HepG2 (cell line): ENCODE measurements around the gene ZNF148. TPM values are rescaled to one million over a fixed set of nuclear protein-coding genes. Genes with fewer than 3 reads are reported as not detected.

Source experiments
- ATF7-NPFF ChIP-seq: sonication (generic); formaldehyde crosslinking; IDR thresholded peaks from 2 replicates; pipeline ENCODE4 v1.8.1; 2023; ENCODE audit warnings: mild to moderate bottlenecking, low read depth, missing genetic modification reagents, moderate library complexity
- CREB1 ChIP-seq, 2 experiments: fragments of 450-650 bp in 1 of 2; IDR thresholded peaks; 2 replicates each; pipeline ENCODE4 v1.6.1; 2016 to 2017; ENCODE audit warnings: control low read depth in 1 of 2, mild to moderate bottlenecking in 1 of 2, missing compliant biosample characterization in 1 of 2, missing genetic modification characterization in 1 of 2
- DMTF1 ChIP-seq: sonication (generic); formaldehyde crosslinking; IDR thresholded peaks from 2 replicates; pipeline ENCODE4 v1.4.0; 2020; ENCODE audit warnings: mild to moderate bottlenecking, missing genetic modification reagents
- ETV6 ChIP-seq: sonication (generic); formaldehyde crosslinking; conservative IDR thresholded peaks from 2 replicates; pipeline ENCODE4 v1.4.0; 2020; ENCODE audit warnings: missing genetic modification reagents
- FOSL2 ChIP-seq: sonication (generic); formaldehyde crosslinking; IDR thresholded peaks from 2 replicates; pipeline ENCODE4 v1.4.0; 2020; ENCODE audit warnings: missing genetic modification reagents
- GTF2F1 ChIP-seq: fragments of 150-350 bp; IDR thresholded peaks from 2 replicates; pipeline ENCODE4 v1.6.1; 2014; ENCODE audit warnings: low read length
- GZF1 ChIP-seq: sonication (generic); formaldehyde crosslinking; IDR thresholded peaks from 2 replicates; pipeline ENCODE4 v1.5.1; 2020; ENCODE audit warnings: mild to moderate bottlenecking, missing genetic modification reagents
- HNF1A ChIP-seq, 2 experiments: sonication (generic) in 1 of 2; formaldehyde crosslinking in 1 of 2; IDR thresholded peaks; 2 replicates each; pipeline versions ENCODE4 v1.4.0 to v1.6.1; 2016 to 2020; ENCODE audit warnings: borderline replicate concordance in 1 of 2, low read depth in 1 of 2, mild to moderate bottlenecking in 1 of 2, missing genetic modification reagents in 1 of 2
- KDM1A ChIP-seq: IDR thresholded peaks from 2 replicates; pipeline ENCODE4 v1.6.1; 2016; ENCODE audit warnings: missing compliant biosample characterization
- MLX ChIP-seq: IDR thresholded peaks from 2 replicates; pipeline ENCODE4 v1.6.1; 2016
- MXD1 ChIP-seq: sonication (generic); formaldehyde crosslinking; IDR thresholded peaks from 2 replicates; pipeline ENCODE4 v1.4.0; 2020; ENCODE audit warnings: mild to moderate bottlenecking, missing genetic modification reagents
- POLR2G ChIP-seq: fragments of 200-400 bp; formaldehyde crosslinking; IDR thresholded peaks from 2 replicates; pipeline ENCODE4 v1.6.1; 2018; ENCODE audit warnings: mild to moderate bottlenecking, low read depth, low read length, moderate library complexity
- SP1 ChIP-seq, 2 experiments: fragments of 450-650 bp in 1 of 2; sonication (generic) in 1 of 2; formaldehyde crosslinking in 1 of 2; IDR thresholded peaks; 2 replicates each; pipeline versions ENCODE4 v1.4.0 to v1.6.1; 2016 to 2020; ENCODE audit warnings: missing genetic modification reagents in 1 of 2
- TRAFD1 ChIP-seq: sonication (generic); formaldehyde crosslinking; IDR thresholded peaks from 2 replicates; pipeline ENCODE4 v1.5.1; 2020; ENCODE audit warnings: missing genetic modification reagents, mild to moderate bottlenecking, borderline replicate concordance
- ZNF317 ChIP-seq: sonication (generic); formaldehyde crosslinking; IDR thresholded peaks from 2 replicates; pipeline ENCODE4 v1.5.0; 2020; ENCODE audit warnings: mild to moderate bottlenecking, missing genetic modification reagents
- ZNF367 ChIP-seq: sonication (generic); formaldehyde crosslinking; IDR thresholded peaks from 2 replicates; pipeline ENCODE4 v1.4.0; 2020; ENCODE audit warnings: missing genetic modification reagents, borderline replicate concordance
- polyA plus RNA-seq, 8 experiments: library from polyadenylated mRNA; depleted of rRNA in 3 of 8; stranded (reverse) in 7 of 8; unstranded in 1 of 8; fragments of >200 nt; fragmentation: Illumina TruSeq in 4 of 8; extraction: Trizol in 4 of 8; gene quantifications; 2 replicates each; pipeline versions ENCODE4 v1.2.1 to v1.2.3, GENCODE V29; 2011 to 2016; ENCODE audit warnings: low read depth in 4 of 8, missing spikeins in 1 of 8, mixed read lengths in 1 of 8; ENCODE audit not compliant: insufficient read depth in 1 of 8
- total RNA-seq, 5 experiments: library from RNA; depleted of rRNA; stranded (reverse); fragments of >200 nt; fragmentation: Illumina TruSeq; extraction: Trizol; gene quantifications; 2 replicates each; pipeline ENCODE4 v1.2.3, GENCODE V29; 2016; ENCODE audit warnings: low read depth in 1 of 5

The ZNF148 gene
- total and polyA plus RNA-seq, 2 of the 13 experiments (the other 11 are each of a cell fraction or from before 2014, with no cell fraction given): 10.6 to 36.1 TPM

GRCh38 chr3:125374996-125375941, at the start of gene ZNF148 (continued):
- no peak for TF ChIP-seq HNF1A (IDR thresholded peaks at IDR 0.05; ENCODE audit: low read depth)
- no peak for TF ChIP-seq HNF1A (CRISPR knock-in tag; IDR thresholded peaks at IDR 0.05; ENCODE audit: borderline replicate concordance)
- TF ChIP-seq SP1 (IDR thresholded peaks at IDR 0.05): no peak
- TF ChIP-seq SP1 (CRISPR knock-in tag; IDR thresholded peaks at IDR 0.05): 0 out of 2 replicates have a peak, but pooled peaks have one; percentile 50
- peak; percentile 22; the same call in 1 of the 2 replicates for TF ChIP-seq CREB1 (IDR thresholded peaks at IDR 0.05)
- TF ChIP-seq CREB1 (CRISPR knock-in tag; IDR thresholded peaks at IDR 0.05): no peak
- TF ChIP-seq ETV6 (CRISPR knock-in tag): peak; percentile 90
- TF ChIP-seq FOSL2 (CRISPR knock-in tag): peak; percentile 69
- TF ChIP-seq POLR2G: peak; percentile 95
- TF ChIP-seq TRAFD1 (CRISPR knock-in tag): no peak
- TF ChIP-seq DMTF1 (CRISPR knock-in tag): no peak
- 0 out of 2 replicates have a peak, but pooled peaks have one; percentile 34 for TF ChIP-seq MLX (CRISPR knock-in tag)
- no peak for TF ChIP-seq GZF1 (CRISPR knock-in tag)
- 0 out of 2 replicates have a peak, but pooled peaks have one; percentile 39 for TF ChIP-seq ATF7-NPFF (CRISPR knock-in tag)
- TF ChIP-seq MXD1 (CRISPR knock-in tag): peak; percentile 17; the same call in 1 of the 2 replicates
- no peak for TF ChIP-seq GTF2F1
- TF ChIP-seq ZNF367: no peak
- TF ChIP-seq KDM1A (CRISPR knock-in tag): no peak
- TF ChIP-seq ZNF317 (CRISPR knock-in tag): no peak
